HCT116 (cell line): ENCODE results near the gene TM9SF2. TPM values are rescaled to one million over a fixed set of nuclear protein-coding genes. Genes with fewer than 3 reads are reported as not detected.

Experiments
- ATAC-seq: fragments of 200-7000 bp; cut with Tn5 transposase; 2 replicates; pipeline ENCODE4 v1.9.1; 2020; ENCODE audit warnings: mild to moderate bottlenecking, moderate library complexity
- BruUV-seq: library from RNA; stranded (reverse); fragments of 400-500 nt; replicated peaks from 2 replicates; lab custom pipeline; 2021; lab: Mats Ljungman, UMichigan
- CTCF ChIA-PET: fragments of 300-600 bp; sonication (Branson Sonifier 250); formaldehyde crosslinking; loops from one replicate; lab custom pipeline; 2021; ENCODE audit warnings: antibody characterized with exemption; lab: Charles Lee
- POLR2A ChIA-PET: fragments of 300-600, 350-600 bp; sonication (Branson Sonifier 250); formaldehyde crosslinking; loops from one replicate; lab custom pipeline; 2021; ENCODE audit warnings: antibody characterized with exemption; lab: Charles Lee
- RAD21 ChIA-PET, 2 experiments: fragments of 300-600 bp; sonication (Branson Sonifier 250); formaldehyde crosslinking; loops; one replicate each; lab custom pipeline; 2023; ENCODE audit warnings: low total read pairs in 2 of 2; ENCODE audit not compliant: uncharacterized antibody in 2 of 2, unreplicated experiment in 2 of 2, low non-redundant PET in 1 of 2; lab: Charles Lee
- DNase-seq: peaks from one replicate; pipeline ENCODE4 v3.0.0-alpha.2; 2010; ENCODE audit warnings: low read depth, low spot score
- H2AFZ ChIP-seq: fragments of 200-600 bp; shearing (Covaris generic), sonication (generic); 2 replicates; pipeline ENCODE4 v1.6.1; 2017; ENCODE audit warnings: low read depth, mixed run types, mixed read lengths, antibody characterized with exemption, low read length; ENCODE audit not compliant: poor library complexity, severe bottlenecking
- H3K27ac ChIP-seq: 2 replicates; pipeline ENCODE4 v1.5.1; 2012; ENCODE audit warnings: low read depth, low read length
- H3K27me3 ChIP-seq: fragments of 200-600 bp; sonication (generic); 2 replicates; pipeline ENCODE4 v1.6.1; 2016; ENCODE audit warnings: mixed run types, low read length, mixed read lengths; ENCODE audit not compliant: insufficient read depth
- H3K36me3 ChIP-seq, 2 experiments: fragments of 200-500 bp in 1 of 2; fragments of 200-600 bp in 1 of 2; sonication (Bioruptor generic) in 1 of 2; sonication (generic) in 1 of 2; 2 replicates each; pipeline versions ENCODE4 v1.5.1 to v1.6.1; 2014 to 2016; ENCODE audit warnings: low read length in 2 of 2, inconsistent platforms in 1 of 2, mixed read lengths in 1 of 2, mixed run types in 1 of 2; ENCODE audit not compliant: insufficient read depth in 2 of 2, control insufficient read depth in 1 of 2
- H3K4me1 ChIP-seq, 2 experiments: fragments of 200-600 bp in 1 of 2; sonication (generic) in 1 of 2; 2 replicates each; pipeline versions ENCODE4 v1.5.1 to v1.6.1; 2012 to 2017; ENCODE audit warnings: low read length in 2 of 2, inconsistent platforms in 1 of 2, mild to moderate bottlenecking in 1 of 2, mixed read lengths in 1 of 2, mixed run types in 1 of 2, moderate library complexity in 1 of 2; ENCODE audit not compliant: insufficient read depth in 2 of 2, control insufficient read depth in 1 of 2
- H3K4me2 ChIP-seq: fragments of 200-600 bp; sonication (generic); 2 replicates; pipeline ENCODE4 v1.6.1; 2017; ENCODE audit warnings: mixed run types, low read length, mixed read lengths
- H3K4me3 ChIP-seq, 2 experiments: fragments of 200-600 bp in 1 of 2; sonication (generic) in 1 of 2; replicated peaks in 1 of 2; 2 replicates each; pipeline ENCODE4 v1.5.1; 2011 to 2016; ENCODE audit warnings: low read length in 2 of 2, control low read depth in 1 of 2, low read depth in 1 of 2, mild to moderate bottlenecking in 1 of 2, mixed read lengths in 1 of 2, mixed run types in 1 of 2
- H3K79me2 ChIP-seq: fragments of 200-600 bp; sonication (generic); 2 replicates; pipeline ENCODE4 v1.6.1; 2017; ENCODE audit warnings: mild to moderate bottlenecking, mixed run types, low read length, moderate library complexity, mixed read lengths; ENCODE audit not compliant: insufficient read depth
- H3K9ac ChIP-seq: fragments of 200-600 bp; sonication (generic); 2 replicates; pipeline ENCODE4 v1.6.1; 2016; ENCODE audit warnings: low read length, mixed read lengths
- H3K9me2 ChIP-seq: fragments of 200-600 bp; sonication (generic), shearing (Covaris generic); 2 replicates; pipeline ENCODE4 v1.6.1; 2017; ENCODE audit warnings: mixed run types, mild to moderate bottlenecking, moderate library complexity; ENCODE audit not compliant: insufficient read depth
- H3K9me3 ChIP-seq, 2 experiments: fragments of 200-500 bp in 1 of 2; fragments of 200-600 bp in 1 of 2; sonication (Bioruptor generic) in 1 of 2; sonication (generic) in 1 of 2; 2 replicates each; pipeline ENCODE4 v1.6.1; 2014 to 2017; ENCODE audit warnings: low read length in 2 of 2, mixed read lengths in 2 of 2, inconsistent platforms in 1 of 2, low read depth in 1 of 2, mild to moderate bottlenecking in 1 of 2, mixed run types in 1 of 2, moderate library complexity in 1 of 2; ENCODE audit not compliant: control insufficient read depth in 1 of 2, insufficient read depth in 1 of 2
- H4K20me1 ChIP-seq: fragments of 200-600 bp; sonication (generic), shearing (Covaris generic); 2 replicates; pipeline ENCODE4 v1.6.1; 2017; ENCODE audit warnings: mixed run types, mild to moderate bottlenecking, moderate library complexity; ENCODE audit not compliant: insufficient read depth
- CEBPB ChIP-seq: IDR thresholded peaks from 2 replicates; pipeline ENCODE4 v1.6.1; 2012; ENCODE audit warnings: low read depth
- EGR1 ChIP-seq: IDR thresholded peaks from 2 replicates; pipeline ENCODE4 v1.6.1; 2012; ENCODE audit warnings: low read depth
- EZH2 ChIP-seq: fragments of 200-600 bp; sonication (generic); IDR thresholded peaks from 2 replicates; pipeline ENCODE4 v1.6.1; 2017; ENCODE audit warnings: antibody characterized with exemption, mixed run types
- EZH2phosphoT487 ChIP-seq: fragments of 200-600 bp; IDR thresholded peaks from 2 replicates; pipeline ENCODE4 v1.6.1; 2018; ENCODE audit warnings: antibody characterized with exemption, borderline replicate concordance
- FOSL1 ChIP-seq: IDR thresholded peaks from 2 replicates; pipeline ENCODE4 v1.6.1; 2012; ENCODE audit warnings: low read depth
- JUND ChIP-seq: IDR thresholded peaks from 2 replicates; pipeline ENCODE4 v1.6.1; 2012
- POLR2A ChIP-seq: IDR thresholded peaks from 2 replicates; pipeline ENCODE4 v1.7.0; 2011; ENCODE audit warnings: borderline replicate concordance; ENCODE audit not compliant: insufficient read depth, insufficient read length; ENCODE audit errors: extremely low read depth
- POLR2AphosphoS5 ChIP-seq: IDR thresholded peaks from 2 replicates; pipeline ENCODE4 v1.6.1; 2011; ENCODE audit warnings: mild to moderate bottlenecking, low read depth, low read length, moderate library complexity
- SIN3A ChIP-seq: IDR thresholded peaks from 2 replicates; pipeline ENCODE4 v1.6.1; 2012; ENCODE audit warnings: low read depth
- SP1 ChIP-seq: IDR thresholded peaks from 2 replicates; pipeline ENCODE4 v1.6.1; 2012; ENCODE audit warnings: low read depth
- SRF ChIP-seq: IDR thresholded peaks from 2 replicates; pipeline ENCODE4 v1.6.1; 2012; ENCODE audit warnings: low read depth
- YY1 ChIP-seq: IDR thresholded peaks from 2 replicates; pipeline ENCODE4 v1.6.1; 2011; ENCODE audit warnings: low read length, low read depth, moderate library complexity, mild to moderate bottlenecking; ENCODE audit not compliant: insufficient replicate concordance; ENCODE audit errors: extremely low read depth
- ZFX ChIP-seq: fragments of 450-650 bp; IDR thresholded peaks from 2 replicates; pipeline ENCODE4 v1.6.1; 2017
- ZNF274 ChIP-seq: fragments of 200-500 bp; sonication (Bioruptor generic); IDR thresholded peaks from 2 replicates; pipeline ENCODE4 v1.6.1; 2014; ENCODE audit warnings: mild to moderate bottlenecking, low read depth, low read length, inconsistent platforms
- intact Hi-C: fragments of 100-400 bp; cut with micrococcal nuclease; formaldehyde crosslinking; loops from 2 replicates; pipeline ENCODE4 v1.10.0; 2022
- total RNA-seq: library from RNA; stranded (reverse); gene quantifications from one replicate; pipeline ENCODE4 v1.2.1, GENCODE V29; 2021; ENCODE audit not compliant: unreplicated experiment
- TF ChIP-seq, protein P1 (sequence below), 3 experiments: fragments of 200-600 bp in 1 of 3; sonication (generic) in 1 of 3; IDR thresholded peaks in 2 of 3; conservative IDR thresholded peaks in 1 of 3; 2 replicates each; pipeline ENCODE4 v1.5.1; 2012 to 2017; ENCODE audit warnings: low read depth in 2 of 3, low read length in 2 of 3, antibody characterized with exemption in 1 of 3, borderline replicate concordance in 1 of 3, control low read depth in 1 of 3, mild to moderate bottlenecking in 1 of 3, mixed read lengths in 1 of 3, mixed run types in 1 of 3, moderate library complexity in 1 of 3; ENCODE audit not compliant: insufficient read depth in 1 of 3
- TF ChIP-seq, protein P2 (sequence below): IDR thresholded peaks from 2 replicates; pipeline ENCODE4 v1.6.1; 2011; ENCODE audit warnings: mild to moderate bottlenecking, low read length, moderate library complexity; ENCODE audit not compliant: insufficient replicate concordance; ENCODE audit errors: extremely low read depth

Gene TM9SF2
- total RNA-seq, 1 experiment from 2014 or later: 77.8 TPM

DNA sequence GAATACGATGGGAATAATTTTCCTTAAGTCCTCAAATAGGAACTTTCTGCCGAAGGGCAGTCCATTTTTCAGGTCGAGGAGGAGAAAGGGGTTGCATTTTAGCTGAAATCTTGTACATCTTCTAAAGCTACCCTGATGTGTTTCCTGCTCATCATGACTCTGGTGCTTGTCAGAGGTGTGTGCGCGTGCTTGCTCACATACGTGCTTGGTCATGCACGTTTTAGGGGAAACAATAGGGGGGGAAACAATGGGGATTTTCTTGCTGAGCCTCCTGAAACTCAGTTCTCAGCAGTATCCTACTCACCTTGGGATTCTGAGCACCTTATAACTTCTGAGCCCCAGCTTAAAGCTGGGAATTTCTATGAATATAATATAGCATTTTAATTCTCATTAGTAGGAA, 44.7 kb downstream of the TM9SF2 start:
- POLR2A ChIA-PET: no interaction called here
- Histone ChIP-seq H3K79me2 (no peaks in the 10 kb centered on the region), H3K4me1 (no peaks in the 10 kb centered on the region), H3K4me3 (no peak overlapping the region), H3K9ac (no peak overlapping the region), H3K9me3 (no peaks in the 10 kb centered on the region), H3K36me3 (peaks cover 14 to 38% of the 10 kb centered on the region in 2 experiments), H3K27me3 (no peaks in the 10 kb centered on the region), H3K9me2 (no peaks in the 10 kb centered on the region), H3K4me2 (no peak overlapping the region), H3K27ac (no peak overlapping the region), H4K20me1 (no peaks in the 10 kb centered on the region), H2AFZ (no peak overlapping the region)
- intact Hi-C loops: no loop called here
- DNase-seq: no peak
- RAD21 ChIA-PET: no interaction called here
- ATAC-seq: no peak
- TF ChIP-seq JUND: no peak
- TF ChIP-seq EZH2: no peak
- TF ChIP-seq, protein P1, sequence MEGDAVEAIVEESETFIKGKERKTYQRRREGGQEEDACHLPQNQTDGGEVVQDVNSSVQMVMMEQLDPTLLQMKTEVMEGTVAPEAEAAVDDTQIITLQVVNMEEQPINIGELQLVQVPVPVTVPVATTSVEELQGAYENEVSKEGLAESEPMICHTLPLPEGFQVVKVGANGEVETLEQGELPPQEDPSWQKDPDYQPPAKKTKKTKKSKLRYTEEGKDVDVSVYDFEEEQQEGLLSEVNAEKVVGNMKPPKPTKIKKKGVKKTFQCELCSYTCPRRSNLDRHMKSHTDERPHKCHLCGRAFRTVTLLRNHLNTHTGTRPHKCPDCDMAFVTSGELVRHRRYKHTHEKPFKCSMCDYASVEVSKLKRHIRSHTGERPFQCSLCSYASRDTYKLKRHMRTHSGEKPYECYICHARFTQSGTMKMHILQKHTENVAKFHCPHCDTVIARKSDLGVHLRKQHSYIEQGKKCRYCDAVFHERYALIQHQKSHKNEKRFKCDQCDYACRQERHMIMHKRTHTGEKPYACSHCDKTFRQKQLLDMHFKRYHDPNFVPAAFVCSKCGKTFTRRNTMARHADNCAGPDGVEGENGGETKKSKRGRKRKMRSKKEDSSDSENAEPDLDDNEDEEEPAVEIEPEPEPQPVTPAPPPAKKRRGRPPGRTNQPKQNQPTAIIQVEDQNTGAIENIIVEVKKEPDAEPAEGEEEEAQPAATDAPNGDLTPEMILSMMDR (IDR thresholded peaks at IDR 0.05 in 2 of 3, conservative IDR thresholded peaks at IDR 0.05 in 1 of 3; ENCODE audit: borderline replicate concordance in 1 of 3, insufficient read depth in 1 of 3, low read depth in 2 of 3, low read length in 2 of 3): no peak
- no peak for TF ChIP-seq POLR2A
- BruUV-seq: no TSS peak
- CTCF ChIA-PET: interaction anchor here (0.8 kb wide), 1 partner anchor 33 kb away, joined by 3 read pairs; no protein-coding TSS in a partner anchor

DNA sequence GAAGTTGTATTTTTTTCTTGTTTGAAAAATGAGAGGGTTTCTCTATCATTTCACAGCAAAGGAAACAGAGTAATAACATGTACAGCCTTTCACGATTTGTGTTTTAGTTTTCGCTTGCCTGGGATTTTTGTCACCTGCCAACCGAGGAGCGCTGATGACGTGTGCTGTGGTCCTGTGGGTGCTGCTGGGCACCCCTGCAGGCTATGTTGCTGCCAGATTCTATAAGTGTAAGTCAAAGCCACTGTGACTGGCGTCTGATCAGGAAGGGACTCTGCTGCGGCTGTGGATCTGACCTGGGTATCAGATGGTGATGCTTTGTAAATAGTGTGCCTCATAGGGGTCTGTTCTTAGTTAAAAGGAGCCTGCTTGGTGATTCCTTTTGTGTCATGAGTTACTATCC, 45.6 kb downstream of the TM9SF2 start:
- H3K27me3 ChIP-seq: no peaks in the 10 kb centered on the region
- no peak overlapping the region for H3K9ac ChIP-seq
- ChIA-PET CTCF (no interaction called here), POLR2A (no interaction called here), RAD21 (no interaction called here)
- peaks cover 14 to 42% of the 10 kb centered on the region in 2 experiments for H3K36me3 ChIP-seq
- ATAC-seq (no peak), DNase-seq (no peak)
- BruUV-seq: no TSS peak
- H3K4me3 ChIP-seq: no peak overlapping the region
- intact Hi-C loops: no loop called here
- H3K79me2 ChIP-seq: no peaks in the 10 kb centered on the region
- H3K27ac ChIP-seq: no peak overlapping the region
- no peaks in the 10 kb centered on the region for H3K9me2 ChIP-seq
- no peaks in the 10 kb centered on the region for H4K20me1 ChIP-seq
- no peak overlapping the region for H3K4me2 ChIP-seq
- no peaks in the 10 kb centered on the region for H3K9me3 ChIP-seq
- no peak overlapping the region for H2AFZ ChIP-seq
- no peaks in the 10 kb centered on the region for H3K4me1 ChIP-seq
- TF ChIP-seq ZFX: no peak
- no peak for TF ChIP-seq YY1
- TF ChIP-seq ZNF274: no peak
- TF ChIP-seq, protein P1 (IDR thresholded peaks at IDR 0.05 in 2 of 3, conservative IDR thresholded peaks at IDR 0.05 in 1 of 3; ENCODE audit: borderline replicate concordance in 1 of 3, insufficient read depth in 1 of 3, low read depth in 2 of 3, low read length in 2 of 3): no peak
- TF ChIP-seq SRF: no peak
- TF ChIP-seq EZH2phosphoT487: no peak
- TF ChIP-seq POLR2AphosphoS5: no peak
- TF ChIP-seq, protein P2, sequence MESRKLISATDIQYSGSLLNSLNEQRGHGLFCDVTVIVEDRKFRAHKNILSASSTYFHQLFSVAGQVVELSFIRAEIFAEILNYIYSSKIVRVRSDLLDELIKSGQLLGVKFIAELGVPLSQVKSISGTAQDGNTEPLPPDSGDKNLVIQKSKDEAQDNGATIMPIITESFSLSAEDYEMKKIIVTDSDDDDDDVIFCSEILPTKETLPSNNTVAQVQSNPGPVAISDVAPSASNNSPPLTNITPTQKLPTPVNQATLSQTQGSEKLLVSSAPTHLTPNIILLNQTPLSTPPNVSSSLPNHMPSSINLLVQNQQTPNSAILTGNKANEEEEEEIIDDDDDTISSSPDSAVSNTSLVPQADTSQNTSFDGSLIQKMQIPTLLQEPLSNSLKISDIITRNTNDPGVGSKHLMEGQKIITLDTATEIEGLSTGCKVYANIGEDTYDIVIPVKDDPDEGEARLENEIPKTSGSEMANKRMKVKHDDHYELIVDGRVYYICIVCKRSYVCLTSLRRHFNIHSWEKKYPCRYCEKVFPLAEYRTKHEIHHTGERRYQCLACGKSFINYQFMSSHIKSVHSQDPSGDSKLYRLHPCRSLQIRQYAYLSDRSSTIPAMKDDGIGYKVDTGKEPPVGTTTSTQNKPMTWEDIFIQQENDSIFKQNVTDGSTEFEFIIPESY: no peak
- TF ChIP-seq FOSL1: no peak
- TF ChIP-seq CEBPB: no peak
- no peak for TF ChIP-seq SIN3A
- TF ChIP-seq SP1: no peak
- no peak for TF ChIP-seq EGR1
